Activated B cell treated with CpG ODN at 0.5 μM for 24 hours (primary cell): Measurements from ENCODE around the gene NLN. TPM values are rescaled to one million over a fixed set of nuclear protein-coding genes. Genes with fewer than 3 reads are reported as not detected.

Experiments used
- ATAC-seq: fragments of 200-7000 bp; cut with Tn5 transposase; one replicate; pipeline ENCODE4 v1.10.0; 2021; ENCODE audit warnings: low read depth, mild to moderate bottlenecking, moderate library complexity
- CTCF ChIA-PET: fragments of 350-600 bp; sonication (Branson Sonifier 250); formaldehyde crosslinking; loops from one replicate; lab custom pipeline; 2021; ENCODE audit warnings: antibody characterized with exemption; lab: Charles Lee
- POLR2A ChIA-PET: fragments of 350-600 bp; sonication (Branson Sonifier 250); formaldehyde crosslinking; loops from one replicate; lab custom pipeline; 2021; ENCODE audit warnings: antibody characterized with exemption; lab: Charles Lee
- DNase-seq: peaks from one replicate; pipeline ENCODE4 v3.0.0; 2022
- H3K27ac Mint-ChIP-seq: one replicate; pipeline ENCODE4 v1.8.0; 2020; ENCODE audit warnings: mixed read lengths
- H3K27me3 Mint-ChIP-seq: one replicate; pipeline ENCODE4 v1.8.0; 2021; ENCODE audit warnings: mixed read lengths
- H3K36me3 Mint-ChIP-seq: one replicate; pipeline ENCODE4 v1.8.0; 2021; ENCODE audit warnings: low read depth, mixed read lengths
- H3K4me1 Mint-ChIP-seq: one replicate; pipeline ENCODE4 v1.8.0; 2021; ENCODE audit warnings: mixed read lengths
- H3K4me3 Mint-ChIP-seq: one replicate; pipeline ENCODE4 v1.8.0; 2020; ENCODE audit warnings: mild to moderate bottlenecking, mixed read lengths
- H3K9me3 Mint-ChIP-seq: one replicate; pipeline ENCODE4 v1.8.0; 2020; ENCODE audit warnings: mixed read lengths
- intact Hi-C: fragments of 100-400 bp; cut with micrococcal nuclease; formaldehyde crosslinking; loops from one replicate; pipeline ENCODE4 v1.15.1; 2024
- total RNA-seq: library from RNA; stranded (reverse); gene quantifications from 2 replicates; pipeline ENCODE4 v1.2.3, GENCODE V29; 2022
- TF ChIP-seq, protein P1 (sequence below): fragments of 200-600 bp; IDR thresholded peaks from one replicate; pipeline ENCODE4 v1.8.0; 2022; ENCODE audit warnings: antibody characterized with exemption, mild to moderate bottlenecking

Gene NLN
- total RNA-seq, 1 donor from 2014 or later: 16.5 TPM

DNA sequence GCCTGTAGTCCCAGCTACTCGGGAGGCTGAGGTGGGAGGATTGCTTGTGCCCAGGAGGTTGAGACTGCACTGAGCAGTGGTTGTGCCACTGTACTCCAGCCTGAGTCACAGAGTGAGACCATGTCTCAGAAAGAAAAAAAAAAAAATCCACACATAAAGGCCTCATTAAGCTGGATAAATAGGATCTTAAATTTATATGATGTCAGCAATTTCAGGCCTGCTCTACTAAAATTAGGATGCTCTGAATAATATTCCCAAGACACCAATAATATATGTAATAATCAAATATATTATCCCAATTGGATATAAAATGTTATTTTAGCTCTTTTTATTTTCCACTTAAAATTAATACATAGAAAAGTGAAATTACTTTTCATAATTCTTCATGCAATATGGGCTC is 43.6 kb downstream of the NLN start:
- CTCF ChIA-PET: no interaction called here
- POLR2A ChIA-PET: no interaction called here
- DNase-seq (no peak), ATAC-seq (no peak)
- Mint-ChIP-seq H3K4me3 (no peak overlapping the region), H3K27ac (no peak overlapping the region), H3K4me1 (peaks cover 7% of the 10 kb centered on the region), H3K9me3 (peaks cover 4% of the 10 kb centered on the region), H3K27me3 (no peaks in the 10 kb centered on the region), H3K36me3 (peaks cover 21% of the 10 kb centered on the region)
- intact Hi-C loops: no loop called here
- TF ChIP-seq, protein P1, sequence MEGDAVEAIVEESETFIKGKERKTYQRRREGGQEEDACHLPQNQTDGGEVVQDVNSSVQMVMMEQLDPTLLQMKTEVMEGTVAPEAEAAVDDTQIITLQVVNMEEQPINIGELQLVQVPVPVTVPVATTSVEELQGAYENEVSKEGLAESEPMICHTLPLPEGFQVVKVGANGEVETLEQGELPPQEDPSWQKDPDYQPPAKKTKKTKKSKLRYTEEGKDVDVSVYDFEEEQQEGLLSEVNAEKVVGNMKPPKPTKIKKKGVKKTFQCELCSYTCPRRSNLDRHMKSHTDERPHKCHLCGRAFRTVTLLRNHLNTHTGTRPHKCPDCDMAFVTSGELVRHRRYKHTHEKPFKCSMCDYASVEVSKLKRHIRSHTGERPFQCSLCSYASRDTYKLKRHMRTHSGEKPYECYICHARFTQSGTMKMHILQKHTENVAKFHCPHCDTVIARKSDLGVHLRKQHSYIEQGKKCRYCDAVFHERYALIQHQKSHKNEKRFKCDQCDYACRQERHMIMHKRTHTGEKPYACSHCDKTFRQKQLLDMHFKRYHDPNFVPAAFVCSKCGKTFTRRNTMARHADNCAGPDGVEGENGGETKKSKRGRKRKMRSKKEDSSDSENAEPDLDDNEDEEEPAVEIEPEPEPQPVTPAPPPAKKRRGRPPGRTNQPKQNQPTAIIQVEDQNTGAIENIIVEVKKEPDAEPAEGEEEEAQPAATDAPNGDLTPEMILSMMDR: no peak

DNA sequence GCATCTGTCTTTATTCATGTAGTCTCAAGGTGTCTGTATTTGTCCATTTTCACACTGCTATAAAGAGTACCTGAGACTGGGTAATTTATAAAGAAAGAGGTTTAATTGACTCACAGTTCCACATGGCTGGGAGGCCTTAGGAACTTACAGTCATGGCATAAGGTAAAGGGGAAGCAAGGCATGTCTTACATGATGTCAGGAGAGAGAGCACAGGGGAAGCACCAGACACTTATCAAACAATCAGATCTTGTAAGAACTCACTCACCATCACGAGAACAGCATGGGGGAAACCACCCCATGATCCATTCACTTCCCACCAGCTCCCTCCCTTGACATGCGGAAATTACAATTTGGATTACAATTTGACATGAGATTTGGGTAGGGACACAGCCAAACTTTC is 44.2 kb downstream of the NLN start:
- Mint-ChIP-seq H3K36me3 (peaks cover 21% of the 10 kb centered on the region), H3K27me3 (no peaks in the 10 kb centered on the region), H3K4me1 (peaks cover 4% of the 10 kb centered on the region), H3K27ac (no peak overlapping the region), H3K9me3 (peaks cover 4% of the 10 kb centered on the region), H3K4me3 (no peak overlapping the region)
- CTCF ChIA-PET: no interaction called here
- POLR2A ChIA-PET: no interaction called here
- intact Hi-C loops: no loop called here
- ATAC-seq (no peak), DNase-seq (no peak)
- TF ChIP-seq, protein P1: no peak

DNA sequence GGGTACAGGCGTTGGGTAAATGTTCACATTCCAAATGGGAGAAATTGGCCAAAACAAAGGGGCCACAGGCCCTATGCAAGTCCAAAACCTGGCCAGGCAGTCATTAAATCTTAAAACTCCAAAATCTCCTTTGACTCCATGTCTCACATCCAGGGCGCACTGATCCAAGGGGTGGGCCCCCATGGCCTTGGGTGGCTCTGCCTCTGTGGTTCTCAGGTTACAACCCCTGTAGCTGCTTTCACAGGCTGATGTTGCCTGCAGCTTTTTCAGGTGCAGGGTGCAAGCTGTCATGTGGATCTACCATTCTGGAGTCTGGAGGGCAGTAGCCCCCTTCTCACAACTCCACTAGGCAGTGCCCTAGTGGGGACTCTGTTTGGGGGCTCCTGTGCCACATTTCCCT is 44.8 kb downstream of the NLN start:
- ATAC-seq: no peak
- Mint-ChIP-seq H3K27me3 (no peaks in the 10 kb centered on the region), H3K4me1 (peaks cover 4% of the 10 kb centered on the region), H3K9me3 (peaks cover 4% of the 10 kb centered on the region), H3K27ac (no peak overlapping the region), H3K4me3 (no peak overlapping the region), H3K36me3 (peaks cover 21% of the 10 kb centered on the region)
- DNase-seq: no peak
- POLR2A ChIA-PET: no interaction called here
- TF ChIP-seq, protein P1: no peak
- CTCF ChIA-PET: no interaction called here
- intact Hi-C loops: no loop called here

DNA sequence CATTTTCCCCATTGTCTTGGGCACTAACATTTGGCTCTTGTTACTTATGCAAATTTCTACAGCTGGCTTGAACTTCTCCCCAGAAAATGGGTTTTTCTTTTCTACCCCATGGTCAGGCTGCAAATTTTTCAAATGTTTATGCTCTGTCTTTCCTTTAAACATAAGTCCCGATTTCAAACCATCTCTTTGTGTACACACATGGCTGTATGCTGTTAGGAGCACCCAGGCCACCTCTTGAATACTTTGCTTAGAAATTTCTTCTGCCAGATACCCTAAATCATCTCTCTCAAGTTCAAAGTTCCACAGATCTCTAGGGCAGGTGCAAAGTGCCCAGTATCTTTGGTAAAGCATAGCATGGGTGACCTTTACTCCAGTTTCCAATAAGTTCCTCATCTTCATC is 45.6 kb downstream of the NLN start:
- H3K4me3 Mint-ChIP-seq: no peak overlapping the region

DNA sequence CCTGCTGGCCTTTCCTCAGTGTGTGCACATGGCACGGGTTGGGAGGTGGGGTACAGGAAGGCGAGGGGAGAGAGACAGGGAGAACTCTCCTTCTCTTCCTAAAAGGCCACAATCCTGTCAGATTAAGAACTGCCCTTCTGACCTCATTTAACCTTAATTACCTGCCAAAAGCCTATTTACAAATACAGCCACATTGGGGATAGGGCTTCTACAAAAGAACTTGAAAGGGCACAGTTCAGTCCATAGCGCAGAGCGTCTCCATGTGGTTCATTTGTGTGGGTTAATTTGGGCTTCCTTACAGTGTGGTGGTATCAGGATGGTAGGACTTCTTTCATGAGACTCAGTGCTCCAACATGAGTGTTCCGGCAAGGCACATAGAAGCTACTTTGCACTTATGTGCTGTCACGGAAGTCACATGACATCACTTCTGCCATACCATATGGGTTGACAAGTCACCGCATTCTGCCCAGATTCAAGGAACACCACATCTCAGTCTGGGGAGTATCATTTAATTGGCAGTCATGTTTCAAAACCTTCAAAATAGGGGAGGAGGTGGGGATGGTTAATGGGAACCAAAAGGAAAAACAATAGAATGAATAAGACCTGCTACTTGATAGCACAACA is 46.8 kb downstream of the NLN start:
- peaks cover 17% of the 10 kb centered on the region for H3K36me3 Mint-ChIP-seq
- H3K27me3 Mint-ChIP-seq: no peaks in the 10 kb centered on the region
- ChIA-PET POLR2A (no interaction called here), CTCF (no interaction called here)
- no peak overlapping the region for H3K27ac Mint-ChIP-seq
- H3K4me1 Mint-ChIP-seq: peaks cover 4% of the 10 kb centered on the region
- peaks cover 4% of the 10 kb centered on the region for H3K9me3 Mint-ChIP-seq
- ATAC-seq: no peak
- DNase-seq: no peak
- TF ChIP-seq, protein P1: no peak
- intact Hi-C loops: no loop called here
- H3K4me3 Mint-ChIP-seq: no peak overlapping the region

More for the DNA sequence above, 45.6 kb downstream of the NLN start:
- Mint-ChIP-seq H3K36me3 (peaks cover 21% of the 10 kb centered on the region), H3K9me3 (peaks cover 4% of the 10 kb centered on the region), H3K4me1 (peaks cover 4% of the 10 kb centered on the region), H3K27me3 (no peaks in the 10 kb centered on the region), H3K27ac (no peak overlapping the region)
- no peak for ATAC-seq
- TF ChIP-seq, protein P1: no peak
- POLR2A ChIA-PET: no interaction called here
- CTCF ChIA-PET: no interaction called here
- DNase-seq: no peak
- intact Hi-C loops: no loop called here
